ENCODE data around the gene OTP.

Gene OTP
- long read RNA-seq: 0 reads

GRCh38 chr5:77637998-77638762, at the start of gene OTP:
Gene OTP (minus strand): TSS chr5:77638713. CDS start chr5:77638549, 164 bp downstream.
- TF ChIP-seq REST (IDR thresholded peaks at IDR 0.05; ENCODE audit: insufficient replicate concordance, low read depth): no peak
- TF ChIP-seq SPI1 (IDR thresholded peaks at IDR 0.05; ENCODE audit: borderline replicate concordance, low read depth): no peak
- no peak for TF ChIP-seq POLR2AphosphoS5 (IDR thresholded peaks at IDR 0.05; ENCODE audit: low read depth)
- TF ChIP-seq GABPA (IDR thresholded peaks at IDR 0.05; ENCODE audit: low read depth): no peak
- no peak for TF ChIP-seq CTCF (IDR thresholded peaks at IDR 0.05; ENCODE audit: insufficient read depth, low read length)
- H3K4me3 ChIP-seq (replicated peaks; ENCODE audit: insufficient read depth, low read length): no peak within 1 kb of the TSS
- peaks cover 27% of the 10 kb centered on the region for H3K27me3 ChIP-seq (ENCODE audit: insufficient read depth, poor library complexity, severe bottlenecking)
- no peak within 1 kb of the TSS for H3K27ac ChIP-seq (replicated peaks)
- DNase-seq (ENCODE audit: low read depth in 1 of 2, low spot score in 1 of 2): no peak

- DNase-seq (ENCODE audit: low read depth in 1 of 2, low spot score in 1 of 2): no peak
- no peaks in the 10 kb centered on the region for H3K27me3 ChIP-seq (ENCODE audit: insufficient read depth, poor library complexity, severe bottlenecking)
- no peak for TF ChIP-seq CTCF (IDR thresholded peaks at IDR 0.05; ENCODE audit: insufficient read depth, low read length)
- no peak for TF ChIP-seq POLR2AphosphoS5 (IDR thresholded peaks at IDR 0.05; ENCODE audit: low read depth)
- TF ChIP-seq GABPA (IDR thresholded peaks at IDR 0.05; ENCODE audit: low read depth): no peak
- no peak for TF ChIP-seq SPI1 (IDR thresholded peaks at IDR 0.05; ENCODE audit: borderline replicate concordance, low read depth)
- TF ChIP-seq REST (IDR thresholded peaks at IDR 0.05; ENCODE audit: insufficient replicate concordance, low read depth): no peak
- H3K27ac ChIP-seq (replicated peaks): no peak overlapping the region
- H3K4me3 ChIP-seq (replicated peaks; ENCODE audit: insufficient read depth, low read length): no peak overlapping the region
These were observed 44.7 kb upstream of the OTP start for GRCh38 chr5:77683171-77683732.

- no peak for TF ChIP-seq POLR2AphosphoS5 (IDR thresholded peaks at IDR 0.05; ENCODE audit: low read depth)
- no peak for TF ChIP-seq SPI1 (IDR thresholded peaks at IDR 0.05; ENCODE audit: borderline replicate concordance, low read depth)
- no peaks in the 10 kb centered on the region for H3K27me3 ChIP-seq (ENCODE audit: insufficient read depth, poor library complexity, severe bottlenecking)
- no peak for DNase-seq (ENCODE audit: low read depth in 1 of 2, low spot score in 1 of 2)
- H3K27ac ChIP-seq (replicated peaks): no peak overlapping the region
- no peak overlapping the region for H3K4me3 ChIP-seq (replicated peaks; ENCODE audit: insufficient read depth, low read length)
These were observed 32.0 kb upstream of the OTP start for GRCh38 chr5:77670526-77670925.

GRCh38 chr5:77669677-77670076, 31.2 kb upstream of the OTP start:
- DNase-seq (ENCODE audit: low read depth in 1 of 2, low spot score in 1 of 2): no peak
- no peak for TF ChIP-seq GABPA (IDR thresholded peaks at IDR 0.05; ENCODE audit: low read depth)
- no peak for TF ChIP-seq REST (IDR thresholded peaks at IDR 0.05; ENCODE audit: insufficient replicate concordance, low read depth)
- TF ChIP-seq SPI1 (IDR thresholded peaks at IDR 0.05; ENCODE audit: borderline replicate concordance, low read depth): no peak
- TF ChIP-seq CTCF (IDR thresholded peaks at IDR 0.05; ENCODE audit: insufficient read depth, low read length): no peak
- TF ChIP-seq POLR2AphosphoS5 (IDR thresholded peaks at IDR 0.05; ENCODE audit: low read depth): no peak
- Histone ChIP-seq H3K4me3 (replicated peaks; ENCODE audit: insufficient read depth, low read length) (no peak overlapping the region), H3K27ac (replicated peaks) (no peak overlapping the region), H3K27me3 (ENCODE audit: insufficient read depth, poor library complexity, severe bottlenecking) (no peaks in the 10 kb centered on the region)

Data from HL-60 (cell line).